Measurements from ENCODE around the gene GPC6.

- no peak for TF ChIP-seq CTCF (IDR thresholded peaks at IDR 0.05)
- no peak for TF ChIP-seq POLR2A (IDR thresholded peaks at IDR 0.05)
These were observed 988.4 kb downstream of the GPC6 start for GRCh38 chr13:94214975-94215374.
